Right lobe of liver (tissue), 4 donors: ENCODE measurements around the gene TSPAN9.

Experiments
- POLR2A ChIP-seq: fragments of 450-650 bp; IDR thresholded peaks from one replicate; pipeline ENCODE4 v1.6.1; 2017; ENCODE audit warnings: antibody characterized with exemption, mild to moderate bottlenecking
- TF ChIP-seq, protein P1 (sequence below), 4 donors: fragments of 200-600 bp in 3 of 4; fragments of 450-650 bp in 1 of 4; IDR thresholded peaks; one replicate each; pipeline versions ENCODE4 v1.5.1 to v1.8.0; 2016 to 2022; ENCODE audit warnings: antibody characterized with exemption in 4 of 4, mild to moderate bottlenecking in 2 of 4
- donor health status: DM: no; HTN: no; CAD: no.
- donor health status: DM: no; HTN: no; CAD: no.
- donor health status: DM: no; HTN: yes; CAD: no.

DNA sequence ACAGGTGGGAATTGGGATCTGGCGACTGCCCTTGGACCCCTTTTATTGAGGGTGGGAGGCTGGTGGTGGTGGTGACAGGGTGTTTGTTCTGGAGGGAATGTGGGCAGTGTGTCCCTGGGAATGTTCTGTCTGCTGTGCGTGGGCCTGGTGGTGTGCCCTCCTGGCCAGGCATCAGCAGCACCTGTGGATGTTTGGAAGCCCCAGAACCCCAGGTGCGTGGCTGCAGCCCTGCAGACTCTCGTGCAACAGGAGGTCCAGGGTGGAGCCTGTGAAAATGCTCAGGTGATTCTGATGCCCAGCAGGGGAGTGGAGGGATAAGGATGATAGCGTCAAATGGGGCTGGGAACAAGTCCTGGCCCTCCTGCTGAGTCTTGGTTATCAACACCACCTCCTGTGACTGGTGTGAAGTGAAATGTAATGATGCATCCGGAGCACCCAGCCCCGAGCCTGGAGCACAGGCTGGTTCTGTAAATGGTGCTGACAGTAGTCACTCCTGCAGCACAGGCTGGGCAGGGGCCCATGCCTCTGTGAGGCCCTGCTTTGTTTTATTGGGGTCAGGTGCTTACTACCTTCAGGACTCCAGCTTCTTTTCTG is 176.6 kb downstream of the TSPAN9 start:
- TF ChIP-seq, protein P1, sequence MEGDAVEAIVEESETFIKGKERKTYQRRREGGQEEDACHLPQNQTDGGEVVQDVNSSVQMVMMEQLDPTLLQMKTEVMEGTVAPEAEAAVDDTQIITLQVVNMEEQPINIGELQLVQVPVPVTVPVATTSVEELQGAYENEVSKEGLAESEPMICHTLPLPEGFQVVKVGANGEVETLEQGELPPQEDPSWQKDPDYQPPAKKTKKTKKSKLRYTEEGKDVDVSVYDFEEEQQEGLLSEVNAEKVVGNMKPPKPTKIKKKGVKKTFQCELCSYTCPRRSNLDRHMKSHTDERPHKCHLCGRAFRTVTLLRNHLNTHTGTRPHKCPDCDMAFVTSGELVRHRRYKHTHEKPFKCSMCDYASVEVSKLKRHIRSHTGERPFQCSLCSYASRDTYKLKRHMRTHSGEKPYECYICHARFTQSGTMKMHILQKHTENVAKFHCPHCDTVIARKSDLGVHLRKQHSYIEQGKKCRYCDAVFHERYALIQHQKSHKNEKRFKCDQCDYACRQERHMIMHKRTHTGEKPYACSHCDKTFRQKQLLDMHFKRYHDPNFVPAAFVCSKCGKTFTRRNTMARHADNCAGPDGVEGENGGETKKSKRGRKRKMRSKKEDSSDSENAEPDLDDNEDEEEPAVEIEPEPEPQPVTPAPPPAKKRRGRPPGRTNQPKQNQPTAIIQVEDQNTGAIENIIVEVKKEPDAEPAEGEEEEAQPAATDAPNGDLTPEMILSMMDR (IDR thresholded peaks at IDR 0.05) = no peak
- TF ChIP-seq POLR2A = no peak
